Measurements from ENCODE around the gene UBASH3A. TPM values are rescaled to one million over a fixed set of nuclear protein-coding genes. Genes with fewer than 3 reads are reported as not detected.

The UBASH3A gene
- total RNA-seq, 1 experiment from 2014 or later = not detected

GRCh38 chr21:42377211-42377950 is 26.3 kb upstream of the UBASH3A start:
- H3K9me3 Mint-ChIP-seq (ENCODE audit: unreplicated experiment) = no peaks in the 10 kb centered on the region
- ChIA-PET CTCF (interaction anchor here (0.5 to 0.9 kb wide), 2 partner anchors 67 to 328 kb away, joined by 3 to 7 read pairs; no protein-coding TSS in a partner anchor), POLR2A (no interaction called here)
- H3K4me3 Mint-ChIP-seq (ENCODE audit: unreplicated experiment) = no peak overlapping the region
- no peaks in the 10 kb centered on the region for H3K27me3 Mint-ChIP-seq (ENCODE audit: insufficient read depth, unreplicated experiment)
- no peaks in the 10 kb centered on the region; the same call in 1 of the 2 replicates for H3K9me3 ChIP-seq
- no peaks in the 10 kb centered on the region for H3K36me3 Mint-ChIP-seq (ENCODE audit: insufficient read depth, unreplicated experiment)
- DNase-seq = no peak
- no peak overlapping the region for H3K4me3 ChIP-seq (ENCODE audit: low read depth, low read length)
- no peaks in the 10 kb centered on the region for H3K27me3 ChIP-seq (replicated peaks; ENCODE audit: control insufficient read depth, insufficient read depth, low read length)
- no peak overlapping the region for H3K27ac Mint-ChIP-seq (ENCODE audit: unreplicated experiment)
- no TSS peak for BruUV-seq (replicated peaks)
- peaks cover 10% of the 10 kb centered on the region for H3K4me1 Mint-ChIP-seq (ENCODE audit: low read depth, unreplicated experiment)
- no peaks in the 10 kb centered on the region for H3K4me1 ChIP-seq
- no peak for TF ChIP-seq CTCF (IDR thresholded peaks at IDR 0.05; ENCODE audit: insufficient read depth in 1 of 2, low read depth in 1 of 2, low read length in 1 of 2, severe bottlenecking in 1 of 2, unreplicated experiment in 1 of 2)
- no peaks in the 10 kb centered on the region for H3K36me3 ChIP-seq (ENCODE audit: control insufficient read depth, insufficient read depth, low read length)
- intact Hi-C loops (cut with micrococcal nuclease; ENCODE audit: unreplicated experiment) = no loop called here

GRCh38 chr21:42377951-42378340 is 25.8 kb upstream of the UBASH3A start:
- Mint-ChIP-seq H3K27me3 (ENCODE audit: insufficient read depth, unreplicated experiment) (no peaks in the 10 kb centered on the region), H3K36me3 (ENCODE audit: insufficient read depth, unreplicated experiment) (no peaks in the 10 kb centered on the region), H3K4me3 (ENCODE audit: unreplicated experiment) (no peak overlapping the region), H3K4me1 (ENCODE audit: low read depth, unreplicated experiment) (peaks cover 10% of the 10 kb centered on the region), H3K9me3 (ENCODE audit: unreplicated experiment) (no peaks in the 10 kb centered on the region), H3K27ac (ENCODE audit: unreplicated experiment) (no peak overlapping the region)
- no peaks in the 10 kb centered on the region for H3K4me1 ChIP-seq
- DNase-seq = no peak
- H3K9me3 ChIP-seq = no peaks in the 10 kb centered on the region; the same call in 1 of the 2 replicates
- no peak overlapping the region for H3K4me3 ChIP-seq (ENCODE audit: low read depth, low read length)
- intact Hi-C loops (cut with micrococcal nuclease; ENCODE audit: unreplicated experiment) = no loop called here
- no TSS peak for BruUV-seq (replicated peaks)
- no peaks in the 10 kb centered on the region for H3K27me3 ChIP-seq (replicated peaks; ENCODE audit: control insufficient read depth, insufficient read depth, low read length)
- TF ChIP-seq CTCF (IDR thresholded peaks at IDR 0.05; ENCODE audit: insufficient read depth in 1 of 2, low read depth in 1 of 2, low read length in 1 of 2, severe bottlenecking in 1 of 2, unreplicated experiment in 1 of 2) = no peak
- ChIA-PET POLR2A (no interaction called here), CTCF (interaction anchor here (0.5 to 0.9 kb wide), 2 partner anchors 67 to 328 kb away, joined by 3 to 7 read pairs; no protein-coding TSS in a partner anchor)
- H3K36me3 ChIP-seq (ENCODE audit: control insufficient read depth, insufficient read depth, low read length) = no peaks in the 10 kb centered on the region

- no peak for TF ChIP-seq CTCF (IDR thresholded peaks at IDR 0.05; ENCODE audit: insufficient read depth in 1 of 2, low read depth in 1 of 2, low read length in 1 of 2, severe bottlenecking in 1 of 2, unreplicated experiment in 1 of 2)
- H3K4me1 Mint-ChIP-seq (ENCODE audit: low read depth, unreplicated experiment) = peaks cover 10% of the 10 kb centered on the region
- no TSS peak for BruUV-seq (replicated peaks)
- POLR2A ChIA-PET = no interaction called here
- H3K27ac Mint-ChIP-seq (ENCODE audit: unreplicated experiment) = no peak overlapping the region
- H3K9me3 Mint-ChIP-seq (ENCODE audit: unreplicated experiment) = no peaks in the 10 kb centered on the region
- intact Hi-C loops (cut with micrococcal nuclease; ENCODE audit: unreplicated experiment) = no loop called here
- Histone ChIP-seq H3K36me3 (ENCODE audit: control insufficient read depth, insufficient read depth, low read length) (no peaks in the 10 kb centered on the region), H3K4me1 (no peaks in the 10 kb centered on the region), H3K9me3 (no peaks in the 10 kb centered on the region; the same call in 1 of the 2 replicates), H3K4me3 (ENCODE audit: low read depth, low read length) (no peak overlapping the region), H3K27me3 (replicated peaks; ENCODE audit: control insufficient read depth, insufficient read depth, low read length) (no peaks in the 10 kb centered on the region)
- H3K27me3 Mint-ChIP-seq (ENCODE audit: insufficient read depth, unreplicated experiment) = no peaks in the 10 kb centered on the region
- no peak overlapping the region for H3K4me3 Mint-ChIP-seq (ENCODE audit: unreplicated experiment)
- CTCF ChIA-PET = interaction anchor here (0.9 kb wide), 1 partner anchor 327 kb away, joined by 3 read pairs; no protein-coding TSS in a partner anchor
- no peaks in the 10 kb centered on the region for H3K36me3 Mint-ChIP-seq (ENCODE audit: insufficient read depth, unreplicated experiment)
- no peak for DNase-seq
These were observed 25.3 kb upstream of the UBASH3A start for GRCh38 chr21:42378418-42378817.

Measured in Caco-2 (cell line).